Karpas-422 (cell line): ENCODE results near the gene PIK3R2. TPM values are rescaled to one million over a fixed set of nuclear protein-coding genes. Genes with fewer than 3 reads are reported as not detected.

Experiments
- DNase-seq: peaks from one replicate; pipeline ENCODE4 v3.0.0-alpha.2; 2015
- H2AFZ ChIP-seq: fragments of 200-600 bp; sonication (generic); 2 replicates; pipeline ENCODE4 v1.6.1; 2014; ENCODE audit warnings: antibody characterized with exemption, low read length, mixed read lengths
- H3K27ac ChIP-seq: fragments of 200-600 bp; sonication (generic); 2 replicates; pipeline ENCODE4 v1.5.1; 2014; ENCODE audit warnings: mild to moderate bottlenecking, low read length, moderate library complexity
- H3K27me3 ChIP-seq: fragments of 200-600 bp; sonication (generic); 2 replicates; pipeline ENCODE4 v1.6.1; 2014; ENCODE audit warnings: low read length, mixed read lengths
- H3K36me3 ChIP-seq: fragments of 200-600 bp; sonication (generic); 2 replicates; pipeline ENCODE4 v1.6.1; 2014; ENCODE audit warnings: low read length, mixed read lengths; ENCODE audit not compliant: insufficient read depth
- H3K4me1 ChIP-seq: fragments of 200-600 bp; sonication (generic); 2 replicates; pipeline ENCODE4 v1.6.1; 2014; ENCODE audit warnings: mild to moderate bottlenecking, low read length, mixed read lengths
- H3K4me2 ChIP-seq: fragments of 200-600 bp; sonication (generic); 2 replicates; pipeline ENCODE4 v1.6.1; 2014; ENCODE audit warnings: low read length, low read depth, mild to moderate bottlenecking; ENCODE audit not compliant: poor library complexity, severe bottlenecking
- H3K4me3 ChIP-seq: fragments of 200-600 bp; sonication (generic); 2 replicates; pipeline ENCODE4 v1.5.1; 2014; ENCODE audit warnings: mild to moderate bottlenecking, antibody characterized with exemption, low read length, mixed read lengths
- H3K79me2 ChIP-seq: fragments of 200-600 bp; sonication (generic); 2 replicates; pipeline ENCODE4 v1.6.1; 2014; ENCODE audit warnings: mild to moderate bottlenecking, low read length, mixed read lengths
- H3K9ac ChIP-seq: fragments of 200-600 bp; sonication (generic); 2 replicates; pipeline ENCODE4 v1.6.0; 2014; ENCODE audit warnings: low read length
- H3K9me2 ChIP-seq: fragments of 200-600 bp; sonication (generic), shearing (Covaris generic); replicated peaks from 2 replicates; pipeline ENCODE4 v1.6.0; 2014; ENCODE audit warnings: mild to moderate bottlenecking, low read length, moderate library complexity; ENCODE audit not compliant: insufficient read depth
- H3K9me3 ChIP-seq: fragments of 300-700, 200-600 bp; sonication (generic); 2 replicates; pipeline ENCODE4 v1.6.1; 2014; ENCODE audit warnings: low read length, mixed read lengths
- H4K20me1 ChIP-seq: fragments of 200-600 bp; sonication (generic); 2 replicates; pipeline ENCODE4 v1.6.1; 2014; ENCODE audit warnings: mild to moderate bottlenecking, antibody characterized with exemption, low read length, low read depth; ENCODE audit not compliant: insufficient read depth
- total RNA-seq: library from RNA; depleted of rRNA; stranded (reverse); fragments of >200 nt; shearing (Covaris generic); gene quantifications from 2 replicates; pipeline ENCODE4 v1.2.3, GENCODE V29; 2014; ENCODE audit warnings: low replicate concordance

PIK3R2 gene
- total RNA-seq, 1 experiment from 2014 or later = 5.1 TPM

DNA sequence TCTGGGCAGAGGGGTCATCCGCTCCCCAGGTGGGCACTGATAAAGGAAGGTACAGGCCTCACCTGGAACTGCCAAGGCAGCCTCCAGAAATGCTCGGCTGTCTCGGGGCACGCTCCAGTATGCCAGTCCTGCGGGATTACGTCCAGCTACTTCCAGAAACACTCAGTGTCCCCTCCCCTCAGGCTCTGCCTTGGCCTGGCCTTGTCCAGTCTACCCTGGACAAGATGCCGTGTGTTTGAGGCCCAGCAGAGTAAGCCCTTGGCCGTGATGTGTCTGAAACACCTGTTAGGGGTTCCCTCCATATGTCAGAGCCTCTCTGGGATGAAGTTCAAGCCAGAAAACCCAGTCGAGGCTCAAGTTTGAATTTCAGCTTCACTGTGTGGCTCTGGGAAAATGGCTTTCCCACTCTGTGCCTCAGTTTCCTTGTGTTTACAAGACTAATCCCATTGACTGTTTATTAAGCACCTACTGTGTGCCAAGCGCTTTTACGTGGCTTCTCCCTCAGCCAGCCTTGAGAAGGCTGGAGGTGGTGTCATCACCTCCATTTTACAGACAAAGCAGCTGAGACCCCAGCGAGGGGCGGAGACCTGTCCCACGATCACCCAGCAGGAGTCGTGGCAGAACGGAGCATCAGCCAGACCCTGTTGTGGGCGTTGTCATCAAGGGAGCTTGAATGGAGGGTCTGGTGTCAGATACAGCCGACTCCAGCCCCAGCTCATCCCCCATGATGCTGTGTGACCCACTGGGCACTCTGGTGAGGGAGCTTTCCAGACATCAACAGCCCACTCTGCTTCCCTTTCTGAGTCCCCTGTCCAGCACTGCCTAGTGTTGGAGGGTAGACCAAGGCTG lies 2.0 kb upstream of the PIK3R2 start:
- Histone ChIP-seq H3K27ac (peak overlapping the region; percentile 96), H3K9ac (peak overlapping the region; percentile 98)

DNA sequence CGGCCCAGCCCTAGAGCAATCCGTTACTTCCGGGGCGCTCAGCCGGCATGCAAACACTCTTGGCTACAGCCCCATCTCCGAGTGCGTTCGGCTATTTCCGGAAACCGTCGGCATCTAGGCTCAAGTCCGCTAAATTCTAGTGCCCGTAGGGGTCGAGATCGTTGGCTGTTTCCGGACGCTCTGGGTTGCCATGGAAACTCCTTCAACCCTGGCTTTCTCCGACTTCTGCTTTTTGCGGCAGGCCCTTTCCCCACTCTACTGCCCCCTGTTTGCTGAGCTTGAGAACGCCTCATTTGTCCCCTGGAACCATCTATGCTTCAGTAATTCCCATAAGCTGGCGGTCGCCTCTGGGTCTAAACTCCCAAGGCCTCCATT lies 534 bp upstream of the PIK3R2 start:
- Histone ChIP-seq H3K27ac (peak overlapping the region; percentile 96), H3K36me3 (no peaks in the 10 kb centered on the region), H3K4me3 (peak overlapping the region; percentile 72), H3K79me2 (peaks cover 23% of the 10 kb centered on the region), H4K20me1 (no peaks in the 10 kb centered on the region), H3K4me2 (peak overlapping the region; percentile 92), H3K9me3 (no peaks in the 10 kb centered on the region), H3K4me1 (peaks cover 30% of the 10 kb centered on the region), H3K9me2 (no peaks in the 10 kb centered on the region), H3K27me3 (no peaks in the 10 kb centered on the region), H3K9ac (peak overlapping the region; percentile 98), H2AFZ (peak overlapping the region; percentile 93; the same call in 1 of the 2 replicates)
- peak; percentile 100 for DNase-seq

More for the DNA sequence above, 2.0 kb upstream of the PIK3R2 start:
- H3K36me3 ChIP-seq = no peaks in the 10 kb centered on the region
- H3K79me2 ChIP-seq = peaks cover 19% of the 10 kb centered on the region
- no peaks in the 10 kb centered on the region for H3K9me3 ChIP-seq
- no peaks in the 10 kb centered on the region for H4K20me1 ChIP-seq
- H2AFZ ChIP-seq = no peak overlapping the region
- H3K4me2 ChIP-seq = peak overlapping the region; percentile 92
- no peaks in the 10 kb centered on the region for H3K9me2 ChIP-seq
- peak overlapping the region; percentile 49; the same call in 1 of the 2 replicates for H3K4me3 ChIP-seq
- no peaks in the 10 kb centered on the region for H3K27me3 ChIP-seq
- DNase-seq = no peak
- peaks cover 23% of the 10 kb centered on the region for H3K4me1 ChIP-seq

DNA sequence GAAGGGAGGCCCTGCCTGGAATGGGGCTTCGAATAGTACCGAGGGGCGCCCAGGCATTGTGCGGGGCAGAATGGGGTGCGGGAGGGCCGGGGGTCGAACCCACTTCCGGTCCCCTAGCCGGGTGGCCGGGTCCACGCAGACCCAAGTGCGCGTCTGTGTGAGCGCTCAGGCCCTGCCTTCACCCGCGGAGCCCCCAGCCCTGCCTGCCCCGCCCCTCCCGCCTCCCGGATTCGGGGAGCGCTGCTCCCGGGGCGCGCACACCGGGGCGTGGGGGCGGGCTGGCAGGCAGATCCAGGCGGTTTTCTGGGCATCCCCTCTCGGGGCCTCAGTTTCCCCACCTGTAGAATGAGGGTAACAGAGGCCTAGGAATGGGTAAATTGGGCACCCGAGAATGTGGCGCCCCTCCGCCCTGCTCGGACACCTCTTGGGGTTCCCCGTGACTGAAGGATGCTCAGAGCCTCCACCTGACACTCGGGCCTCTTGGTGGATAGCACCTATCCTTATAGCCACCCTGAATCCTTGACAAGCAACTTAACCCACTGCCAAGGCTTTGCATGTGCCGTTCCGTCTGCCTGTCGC lies 682 bp downstream of the PIK3R2 start:
- peak overlapping the region; percentile 98 for H3K9ac ChIP-seq
- H4K20me1 ChIP-seq = no peaks in the 10 kb centered on the region
- DNase-seq = peak; percentile 75
- peak overlapping the region; percentile 72 for H3K4me3 ChIP-seq
- peak overlapping the region; percentile 96 for H3K27ac ChIP-seq
- peak overlapping the region; percentile 92 for H3K4me2 ChIP-seq
- H3K4me1 ChIP-seq = peaks cover 31% of the 10 kb centered on the region
- H3K79me2 ChIP-seq = peaks cover 23% of the 10 kb centered on the region
- H3K9me2 ChIP-seq = no peaks in the 10 kb centered on the region
- no peaks in the 10 kb centered on the region for H3K36me3 ChIP-seq
- H3K9me3 ChIP-seq = no peaks in the 10 kb centered on the region
- H2AFZ ChIP-seq = no peak overlapping the region
- H3K27me3 ChIP-seq = no peaks in the 10 kb centered on the region

DNA sequence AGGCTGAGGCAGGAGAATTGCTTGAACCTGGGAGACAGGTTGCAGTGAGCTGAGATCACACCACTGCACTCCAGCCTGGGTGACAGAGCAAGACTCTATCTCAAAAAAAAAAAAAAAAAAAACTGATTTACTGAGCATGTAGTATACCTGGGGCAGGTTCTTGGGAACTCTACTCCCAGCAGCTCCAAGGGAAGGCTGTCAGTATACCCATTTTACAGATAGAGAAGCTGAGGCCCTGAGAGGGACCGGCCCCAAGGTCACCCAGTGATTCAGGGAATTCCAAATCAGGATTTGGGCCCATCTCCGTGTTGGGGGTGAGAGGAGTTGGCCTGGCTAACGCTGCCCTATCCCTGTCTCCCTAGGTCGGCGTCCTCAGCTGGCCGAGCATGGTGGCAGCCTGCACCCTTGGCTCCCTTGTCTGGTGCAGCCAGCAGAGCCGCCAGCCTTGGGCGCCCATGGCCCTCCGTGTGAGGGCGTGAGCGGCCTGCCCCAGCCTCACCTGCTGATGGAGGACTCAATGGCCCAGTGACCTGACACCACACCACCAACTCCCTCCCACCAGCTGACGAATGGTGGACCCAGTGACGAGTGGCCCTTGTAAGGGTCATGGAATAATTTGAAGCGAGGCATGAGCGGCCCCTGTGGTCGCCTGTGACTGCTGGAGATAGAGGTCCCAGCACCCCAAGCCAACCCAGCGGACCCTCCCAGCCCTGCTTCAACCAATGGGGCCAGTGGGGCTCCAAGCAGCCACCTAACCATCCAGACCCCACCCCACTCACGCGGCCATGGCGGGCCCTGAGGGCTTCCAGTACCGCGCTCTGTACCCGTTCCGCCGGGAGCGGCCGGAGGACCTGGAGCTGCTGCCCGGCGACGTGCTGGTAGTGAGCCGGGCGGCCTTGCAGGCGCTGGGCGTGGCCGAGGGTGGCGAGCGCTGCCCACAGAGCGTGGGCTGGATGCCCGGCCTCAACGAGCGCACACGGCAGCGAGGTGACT lies 2.4 kb downstream of the PIK3R2 start:
- Histone ChIP-seq H3K36me3 (no peaks in the 10 kb centered on the region), H3K4me1 (peaks cover 35% of the 10 kb centered on the region), H2AFZ (no peak overlapping the region), H3K27ac (no peak overlapping the region), H3K9me2 (no peaks in the 10 kb centered on the region), H3K4me2 (no peak overlapping the region), H3K27me3 (no peaks in the 10 kb centered on the region), H3K4me3 (no peak overlapping the region), H3K79me2 (peaks cover 23% of the 10 kb centered on the region), H3K9me3 (no peaks in the 10 kb centered on the region), H4K20me1 (no peaks in the 10 kb centered on the region), H3K9ac (no peak overlapping the region)
- DNase-seq = no peak

DNA sequence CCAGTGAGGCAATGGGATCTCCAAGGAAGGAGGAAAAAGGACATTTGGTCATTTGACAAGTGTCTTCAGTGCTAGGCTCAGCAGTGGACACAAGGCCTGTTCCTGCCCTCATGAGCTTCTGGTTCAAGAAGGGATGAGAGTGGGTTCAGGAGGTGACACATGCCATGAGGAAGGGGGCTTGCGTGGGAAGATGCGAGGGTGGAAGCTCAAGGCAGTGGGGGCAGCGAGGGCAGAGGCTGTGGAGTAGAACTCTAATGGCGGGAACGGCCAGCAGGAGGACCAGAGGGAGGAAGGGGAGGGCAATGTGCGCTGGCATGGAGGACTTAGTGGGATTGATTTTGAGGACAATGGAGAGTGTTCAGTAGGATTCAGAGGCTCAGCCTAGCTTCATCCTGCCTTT lies 3.3 kb downstream of the PIK3R2 start:
- Histone ChIP-seq H3K4me1 (peaks cover 38% of the 10 kb centered on the region), H3K27me3 (no peaks in the 10 kb centered on the region), H3K9ac (no peak overlapping the region), H3K27ac (no peak overlapping the region), H3K9me3 (no peaks in the 10 kb centered on the region), H2AFZ (no peak overlapping the region), H3K36me3 (no peaks in the 10 kb centered on the region), H3K79me2 (peaks cover 23% of the 10 kb centered on the region), H4K20me1 (no peaks in the 10 kb centered on the region), H3K4me3 (no peak overlapping the region), H3K4me2 (no peak overlapping the region), H3K9me2 (no peaks in the 10 kb centered on the region)
- no peak for DNase-seq

DNA sequence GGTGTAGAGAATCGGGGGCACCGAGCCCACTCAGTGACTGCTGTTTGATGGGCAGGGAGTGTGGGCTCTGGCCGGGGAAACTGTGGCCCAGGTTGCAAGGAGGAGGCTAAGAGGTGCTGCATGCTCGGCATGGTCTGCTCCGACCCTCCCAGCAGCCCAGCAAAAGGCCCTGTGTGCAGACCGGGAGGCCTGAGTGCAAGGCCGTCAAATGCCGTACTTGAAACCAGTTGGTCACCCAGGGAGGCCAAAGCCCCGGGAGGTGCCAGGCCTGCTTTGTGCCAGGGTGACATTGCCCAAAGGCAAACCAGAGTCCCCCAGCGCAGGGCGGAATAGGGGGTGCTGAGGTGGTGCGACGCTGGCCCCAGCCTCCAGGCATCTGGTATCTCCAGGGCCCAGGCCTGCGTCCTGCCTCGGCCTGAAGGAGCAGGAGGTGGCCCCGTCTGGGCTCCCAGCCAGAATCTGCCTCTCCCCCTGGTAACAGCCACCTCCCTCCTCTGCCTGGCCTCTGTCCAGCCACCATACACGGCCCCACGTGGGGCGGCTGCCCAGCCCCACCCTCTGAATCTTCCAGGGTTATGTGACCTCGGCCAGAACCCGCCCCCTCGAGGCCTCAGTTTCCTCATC lies 4.0 kb downstream of the PIK3R2 start:
- Histone ChIP-seq H3K79me2 (peaks cover 23% of the 10 kb centered on the region), H3K4me2 (peak overlapping the region; percentile 10), H3K4me1 (peaks cover 34% of the 10 kb centered on the region), H2AFZ (no peak overlapping the region), H3K4me3 (no peak overlapping the region), H3K36me3 (peaks cover 3% of the 10 kb centered on the region; the same call in 1 of the 2 replicates), H3K9ac (peak overlapping the region; percentile 20; the same call in 1 of the 2 replicates), H3K27ac (no peak overlapping the region), H3K27me3 (no peaks in the 10 kb centered on the region), H3K9me3 (no peaks in the 10 kb centered on the region), H3K9me2 (no peaks in the 10 kb centered on the region), H4K20me1 (no peaks in the 10 kb centered on the region)
- no peak for DNase-seq

DNA sequence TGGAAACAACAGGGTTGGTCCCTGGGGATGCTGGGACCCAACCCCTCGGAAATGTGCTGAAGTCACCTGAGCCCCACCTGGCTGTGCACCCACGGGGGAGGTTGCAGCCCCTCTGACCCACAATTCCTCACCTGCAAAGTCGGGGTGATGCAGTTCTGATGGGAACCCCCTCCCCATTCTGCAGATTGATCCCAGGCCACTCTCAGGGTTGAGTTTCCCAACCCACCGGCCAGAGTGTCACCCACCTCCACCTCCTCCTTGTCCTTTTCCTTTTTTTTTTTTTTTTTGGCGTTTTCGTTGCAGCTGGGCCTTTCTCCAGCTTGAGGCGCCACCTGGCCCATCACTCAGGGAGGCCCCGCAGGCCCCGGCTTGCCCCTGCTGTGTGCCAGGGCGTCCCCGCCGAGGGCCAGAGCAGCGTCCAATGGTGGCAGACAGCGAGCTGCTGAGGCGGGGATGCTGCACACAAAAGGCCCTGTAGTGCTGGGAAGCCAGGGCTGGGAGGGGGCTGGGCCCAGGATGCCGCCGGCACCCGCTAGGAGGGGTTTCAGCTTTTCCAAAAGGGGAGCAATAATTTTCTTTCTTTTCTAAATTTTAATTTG lies 4.6 kb downstream of the PIK3R2 start:
- Histone ChIP-seq H3K27ac (no peak overlapping the region), H3K27me3 (no peaks in the 10 kb centered on the region), H3K79me2 (peaks cover 23% of the 10 kb centered on the region), H3K4me1 (peaks cover 33% of the 10 kb centered on the region), H3K9me3 (no peaks in the 10 kb centered on the region), H3K4me2 (peak overlapping the region; percentile 10), H4K20me1 (no peaks in the 10 kb centered on the region), H2AFZ (no peak overlapping the region), H3K4me3 (no peak overlapping the region), H3K36me3 (peaks cover 4% of the 10 kb centered on the region; the same call in 1 of the 2 replicates), H3K9me2 (no peaks in the 10 kb centered on the region), H3K9ac (peak overlapping the region; percentile 20; the same call in 1 of the 2 replicates)
- no peak for DNase-seq
